GM18909 (cell line): ENCODE measurements around the gene APOB.

Experiments used
- ATAC-seq: cut with Tn5 transposase; IDR thresholded peaks from one replicate; pipeline ENCODE4 v1.9.1; 2021; ENCODE audit warnings: mild to moderate bottlenecking; ENCODE audit not compliant: unreplicated experiment, poor library complexity

The APOB gene

GRCh38 chr2:21007129-21008013 lies 36.5 kb downstream of the APOB start:
- no peak for ATAC-seq

- ATAC-seq, result no peak
These were observed 37.3 kb downstream of the APOB start for GRCh38 chr2:21006423-21007128.

- ATAC-seq, result no peak
These were observed 38.0 kb downstream of the APOB start for GRCh38 chr2:21005700-21006422.

- no peak for ATAC-seq
These were observed 38.7 kb downstream of the APOB start for GRCh38 chr2:21005111-21005699.

- ATAC-seq, result no peak
These were observed 39.7 kb downstream of the APOB start for GRCh38 chr2:21004181-21004572.

- ATAC-seq, result no peak
These were observed 40.2 kb downstream of the APOB start for GRCh38 chr2:21003572-21004180.

GRCh38 chr2:21002814-21003192 lies 41.1 kb downstream of the APOB start:
- ATAC-seq, result no peak

GRCh38 chr2:21001988-21002813 lies 41.7 kb downstream of the APOB start:
- no peak for ATAC-seq

- ATAC-seq, result no peak
These were observed 42.5 kb downstream of the APOB start for GRCh38 chr2:21001225-21001946.

GRCh38 chr2:20999906-21000645 lies 43.8 kb downstream of the APOB start:
- no peak for ATAC-seq

GRCh38 chr2:20998972-20999905 lies 44.6 kb downstream of the APOB start:
- no peak for ATAC-seq

GRCh38 chr2:20997953-20998722 lies 45.7 kb downstream of the APOB start:
- ATAC-seq, result no peak

GRCh38 chr2:20994130-20994529 lies 49.7 kb downstream of the APOB start:
- ATAC-seq, result no peak

GRCh38 chr2:20992201-20992711 lies 51.6 kb downstream of the APOB start:
- no peak for ATAC-seq

GRCh38 chr2:20990442-20991430 lies 53.1 kb downstream of the APOB start:
- no peak for ATAC-seq
